ENCODE results near the gene SYCN.

The SYCN gene

GRCh38 chr19:39158646-39159260 lies 45.3 kb downstream of the SYCN start:
- no peak overlapping the region for H3K4me3 ChIP-seq (ENCODE audit: low read depth, low read length)
- DNase-seq (ENCODE audit: low read depth), result no peak
- TF ChIP-seq, protein P1, sequence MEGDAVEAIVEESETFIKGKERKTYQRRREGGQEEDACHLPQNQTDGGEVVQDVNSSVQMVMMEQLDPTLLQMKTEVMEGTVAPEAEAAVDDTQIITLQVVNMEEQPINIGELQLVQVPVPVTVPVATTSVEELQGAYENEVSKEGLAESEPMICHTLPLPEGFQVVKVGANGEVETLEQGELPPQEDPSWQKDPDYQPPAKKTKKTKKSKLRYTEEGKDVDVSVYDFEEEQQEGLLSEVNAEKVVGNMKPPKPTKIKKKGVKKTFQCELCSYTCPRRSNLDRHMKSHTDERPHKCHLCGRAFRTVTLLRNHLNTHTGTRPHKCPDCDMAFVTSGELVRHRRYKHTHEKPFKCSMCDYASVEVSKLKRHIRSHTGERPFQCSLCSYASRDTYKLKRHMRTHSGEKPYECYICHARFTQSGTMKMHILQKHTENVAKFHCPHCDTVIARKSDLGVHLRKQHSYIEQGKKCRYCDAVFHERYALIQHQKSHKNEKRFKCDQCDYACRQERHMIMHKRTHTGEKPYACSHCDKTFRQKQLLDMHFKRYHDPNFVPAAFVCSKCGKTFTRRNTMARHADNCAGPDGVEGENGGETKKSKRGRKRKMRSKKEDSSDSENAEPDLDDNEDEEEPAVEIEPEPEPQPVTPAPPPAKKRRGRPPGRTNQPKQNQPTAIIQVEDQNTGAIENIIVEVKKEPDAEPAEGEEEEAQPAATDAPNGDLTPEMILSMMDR (IDR thresholded peaks at IDR 0.05; ENCODE audit: insufficient read depth, low read depth, low read length, missing control alignments), result no peak

DNA sequence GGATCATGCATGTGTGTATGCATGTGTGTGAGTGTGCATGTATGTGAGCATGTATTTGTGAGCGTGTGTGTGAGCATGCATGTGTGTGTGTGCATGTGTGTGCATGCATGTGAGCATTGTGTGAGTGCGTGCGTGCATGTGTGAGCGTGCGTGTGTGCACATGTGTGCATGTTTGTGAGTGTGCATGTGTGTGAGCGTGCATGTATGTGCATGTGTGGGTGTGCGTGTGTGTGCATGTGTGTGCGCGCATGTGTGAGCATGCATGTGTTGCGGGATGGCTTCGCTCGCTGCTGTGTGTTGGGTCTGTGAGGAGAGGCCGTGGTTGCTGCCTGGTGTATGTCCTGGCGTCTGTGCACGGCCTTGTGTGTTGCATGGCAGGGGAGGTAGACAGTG lies 46.1 kb downstream of the SYCN start:
- DNase-seq (ENCODE audit: low read depth), result no peak
- TF ChIP-seq, protein P1 (IDR thresholded peaks at IDR 0.05; ENCODE audit: insufficient read depth, low read depth, low read length, missing control alignments), result no peak
- H3K4me3 ChIP-seq (ENCODE audit: low read depth, low read length), result no peak overlapping the region

DNA sequence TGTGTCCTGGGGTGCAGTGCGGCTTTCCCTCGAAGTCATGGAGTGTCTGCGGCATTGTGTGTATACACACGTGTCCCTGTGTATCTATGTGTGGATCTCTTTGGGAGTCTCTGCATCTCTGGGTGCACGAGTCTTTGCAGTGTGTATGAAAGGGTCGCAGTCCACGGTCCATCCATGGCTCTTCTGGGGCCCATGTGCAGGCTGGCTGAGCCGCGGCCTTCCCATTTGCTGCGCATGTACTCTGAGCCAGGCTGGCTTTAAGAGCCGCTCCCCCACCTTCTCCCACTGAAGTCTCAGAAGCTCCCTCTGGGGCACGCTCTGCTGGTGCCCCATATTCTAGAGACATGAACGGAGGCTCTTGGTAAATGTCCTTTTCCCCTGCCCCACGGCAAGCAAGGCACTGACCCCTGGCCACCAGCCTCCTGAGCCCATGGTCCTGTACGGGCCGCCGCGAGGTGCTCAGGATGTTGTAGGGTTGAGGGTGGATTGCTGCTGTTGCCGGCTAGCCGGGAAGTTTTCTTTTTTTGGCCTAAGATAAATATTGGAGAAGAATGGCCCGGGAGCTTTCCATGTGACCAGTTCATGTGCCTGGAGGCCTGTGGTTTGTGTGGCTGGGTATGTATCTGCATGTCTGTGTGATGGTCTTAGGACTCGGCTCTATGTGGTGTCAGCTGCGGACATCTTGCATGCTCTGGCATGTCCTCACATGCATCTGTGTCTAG lies 46.6 kb downstream of the SYCN start:
- TF ChIP-seq, protein P1 (IDR thresholded peaks at IDR 0.05; ENCODE audit: insufficient read depth, low read depth, low read length, missing control alignments), result no peak
- H3K4me3 ChIP-seq (ENCODE audit: low read depth, low read length), result no peak overlapping the region
- no peak for DNase-seq (ENCODE audit: low read depth)

- H3K4me3 ChIP-seq (ENCODE audit: low read depth, low read length), result no peak overlapping the region
- no peak for DNase-seq (ENCODE audit: low read depth)
- TF ChIP-seq, protein P1 (IDR thresholded peaks at IDR 0.05; ENCODE audit: insufficient read depth, low read depth, low read length, missing control alignments), result no peak
These were observed 47.5 kb downstream of the SYCN start for GRCh38 chr19:39156326-39157230.

DNA sequence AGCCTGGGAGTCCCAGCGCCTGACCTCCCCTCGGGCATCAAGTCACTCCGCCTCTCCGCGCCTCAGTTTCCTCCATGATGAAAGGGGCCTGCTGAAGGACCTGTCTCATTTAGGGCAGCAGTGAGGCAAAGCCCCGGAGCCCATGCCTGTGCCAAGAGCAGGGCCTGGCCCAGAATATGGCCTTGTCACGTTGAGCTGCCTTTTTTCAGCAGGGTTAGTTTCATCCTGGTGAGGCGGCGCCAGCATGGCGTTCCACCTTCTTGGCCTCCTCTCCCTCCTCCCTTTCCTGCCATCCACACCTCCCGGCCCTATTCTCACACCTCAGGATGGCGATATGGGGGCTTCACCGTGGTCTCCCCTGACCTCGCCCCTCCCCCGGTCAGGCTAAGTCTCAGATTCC lies 48.3 kb downstream of the SYCN start:
- TF ChIP-seq, protein P1 (IDR thresholded peaks at IDR 0.05; ENCODE audit: insufficient read depth, low read depth, low read length, missing control alignments), result no peak
- no peak for DNase-seq (ENCODE audit: low read depth)
- H3K4me3 ChIP-seq (ENCODE audit: low read depth, low read length), result no peak overlapping the region

GRCh38 chr19:39155114-39155700 lies 48.9 kb downstream of the SYCN start:
- no peak overlapping the region for H3K4me3 ChIP-seq (ENCODE audit: low read depth, low read length)
- TF ChIP-seq, protein P1 (IDR thresholded peaks at IDR 0.05; ENCODE audit: insufficient read depth, low read depth, low read length, missing control alignments), result no peak
- no peak for DNase-seq (ENCODE audit: low read depth)

Data from GM12865 (cell line).